Activated T-helper 1 cell treated with anti-CD3 and anti-CD28 coated beads, Interleukin-2, amount 50 U/mL, for 16 hours (primary cell): ENCODE results near the gene FUBP3.

Experiments used
- DNase-seq, 2 donors: peaks; one replicate each; pipeline ENCODE4 v3.0.0-alpha.2; 2020; ENCODE audit warnings: low read depth in 1 of 2, low spot score in 1 of 2

The FUBP3 gene

GRCh38 chr9:130578865-130579737 lies at the start of gene FUBP3:
TSS of gene FUBP3 (plus strand) at chr9:130579577. CDS start at chr9:130579681, 104 bp downstream.
- peak; percentile 72 to 85 for DNase-seq

- no peak for DNase-seq
These were observed 48.4 kb upstream of the FUBP3 start for GRCh38 chr9:130530938-130531337.

GRCh38 chr9:130531670-130532069 lies 47.7 kb upstream of the FUBP3 start:
- DNase-seq: no peak

- no peak for DNase-seq
These were observed 46.8 kb upstream of the FUBP3 start for GRCh38 chr9:130532426-130533080.

GRCh38 chr9:130535818-130536521 lies 43.4 kb upstream of the FUBP3 start:
- DNase-seq: no peak

- no peak for DNase-seq
These were observed 42.7 kb upstream of the FUBP3 start for GRCh38 chr9:130536701-130537107.

- no peak for DNase-seq
These were observed 41.9 kb upstream of the FUBP3 start for GRCh38 chr9:130537346-130538050.

GRCh38 chr9:130539420-130540223 lies 39.8 kb upstream of the FUBP3 start:
- no peak for DNase-seq

GRCh38 chr9:130541533-130541932 lies 37.8 kb upstream of the FUBP3 start:
- no peak for DNase-seq

GRCh38 chr9:130542038-130542437 lies 37.3 kb upstream of the FUBP3 start:
- DNase-seq: no peak

- DNase-seq: no peak
These were observed 36.7 kb upstream of the FUBP3 start for GRCh38 chr9:130542457-130543228.

- no peak for DNase-seq
These were observed 36.0 kb upstream of the FUBP3 start for GRCh38 chr9:130543368-130543767.

GRCh38 chr9:130543859-130544258 lies 35.5 kb upstream of the FUBP3 start:
- no peak for DNase-seq

GRCh38 chr9:130544364-130544763 lies 35.0 kb upstream of the FUBP3 start:
- DNase-seq: no peak

GRCh38 chr9:130548103-130548502 lies 31.3 kb upstream of the FUBP3 start:
- no peak for DNase-seq

GRCh38 chr9:130549093-130549735 lies 30.2 kb upstream of the FUBP3 start:
- no peak for DNase-seq

- no peak for DNase-seq
These were observed 24.8 kb upstream of the FUBP3 start for GRCh38 chr9:130554606-130555005.

- no peak for DNase-seq
These were observed 24.3 kb upstream of the FUBP3 start for GRCh38 chr9:130555061-130555460.

GRCh38 chr9:130555968-130556367 lies 23.4 kb upstream of the FUBP3 start:
- no peak for DNase-seq
